H1 (cell line): Measurements from ENCODE around the gene CACNB1. TPM values are rescaled to one million over a fixed set of nuclear protein-coding genes. Genes with fewer than 3 reads are reported as not detected.
A peak's percentile ranks its signal among the peaks of the same experiment; 100 is the strongest.

Source experiments
- CTCF ChIA-PET: fragments of 300-600 bp; sonication (Branson Sonifier 250); formaldehyde crosslinking; loops from one replicate; lab custom pipeline; 2021; ENCODE audit not compliant: partially characterized antibody; lab: Charles Lee
- POLR2A ChIA-PET: fragments of 300-600 bp; sonication (Branson Sonifier 250); formaldehyde crosslinking; loops from one replicate; lab custom pipeline; 2021; ENCODE audit warnings: inconsistent platforms; ENCODE audit not compliant: partially characterized antibody; lab: Charles Lee
- DNase-seq, 2 experiments: peaks; one replicate each; pipeline versions ENCODE4 v3.0.0 to v3.0.0-alpha.2; 2010 to 2022; ENCODE audit warnings: low spot score in 2 of 2, low read depth in 1 of 2, mixed read lengths in 1 of 2
- FAIRE-seq: peaks from 2 replicates; lab custom pipeline; 2011; peaks lifted over from hg19 to GRCh38; lab: Jason Lieb, UNC
- H2AFZ ChIP-seq: 2 replicates; pipeline ENCODE4 v1.8.1; 2012; ENCODE audit warnings: low read length, inconsistent platforms
- H2AK5ac ChIP-seq: 2 replicates; pipeline ENCODE4 v1.6.1; 2013; ENCODE audit warnings: low read depth, low read length
- H2BK120ac ChIP-seq: replicated peaks from 2 replicates; pipeline ENCODE3; 2013; ENCODE audit warnings: low read depth, low read length, inconsistent platforms
- H2BK12ac ChIP-seq: 2 replicates; pipeline ENCODE4 v1.6.1; 2013; ENCODE audit warnings: low read depth, low read length
- H2BK15ac ChIP-seq: 2 replicates; pipeline ENCODE4 v1.6.1; 2013; ENCODE audit warnings: low read length
- H2BK20ac ChIP-seq: 2 replicates; pipeline ENCODE4 v1.6.1; 2013; ENCODE audit warnings: low read length
- H2BK5ac ChIP-seq: 2 replicates; pipeline ENCODE4 v1.6.1; 2013; ENCODE audit warnings: low read depth, low read length
- H3K14ac ChIP-seq: 2 replicates; pipeline ENCODE4 v1.6.1; 2013; ENCODE audit warnings: inconsistent platforms; ENCODE audit not compliant: insufficient read length
- H3K18ac ChIP-seq: 2 replicates; pipeline ENCODE4 v1.6.1; 2013; ENCODE audit warnings: low read length; ENCODE audit errors: extremely low read depth
- H3K23ac ChIP-seq: 2 replicates; pipeline ENCODE4 v1.6.1; 2013; ENCODE audit warnings: inconsistent platforms; ENCODE audit not compliant: insufficient read length
- H3K23me2 ChIP-seq: 2 replicates; pipeline ENCODE4 v1.6.1; 2013; ENCODE audit warnings: low read depth, low read length
- H3K27ac ChIP-seq: 2 replicates; pipeline ENCODE4 v1.6.1; 2011; ENCODE audit warnings: low read depth, low read length, inconsistent platforms
- H3K27me3 ChIP-seq, 4 experiments: replicated peaks in 1 of 4; 1 replicate in 1 of 4; 2 replicates in 3 of 4; pipeline versions ENCODE4 v1.6.1 to v1.8.1; 2011 to 2013; ENCODE audit warnings: low read length in 3 of 4, mild to moderate bottlenecking in 3 of 4, inconsistent platforms in 2 of 4, mixed read lengths in 2 of 4, moderate library complexity in 1 of 4; ENCODE audit not compliant: control insufficient read depth in 3 of 4, insufficient read depth in 3 of 4; ENCODE audit errors: extremely low read depth in 1 of 4
- H3K36me3 ChIP-seq, 4 experiments: 2 replicates each; pipeline versions ENCODE4 v1.6.1 to v1.8.1; 2011 to 2013; ENCODE audit warnings: mild to moderate bottlenecking in 4 of 4, low read length in 3 of 4, moderate library complexity in 2 of 4, control low read depth in 1 of 4, inconsistent platforms in 1 of 4; ENCODE audit not compliant: insufficient read depth in 4 of 4, control insufficient read depth in 2 of 4
- H3K4ac ChIP-seq: replicated peaks from 2 replicates; pipeline ENCODE3; 2013; ENCODE audit warnings: low read length, low read depth, mixed read lengths, inconsistent platforms; ENCODE audit not compliant: insufficient read length
- H3K4me1 ChIP-seq, 4 experiments: replicated peaks in 1 of 4; 1 replicate in 1 of 4; 2 replicates in 3 of 4; pipeline versions ENCODE4 v1.6.1 to v1.8.1; 2011 to 2013; ENCODE audit warnings: low read length in 3 of 4, inconsistent platforms in 2 of 4, mixed read lengths in 1 of 4; ENCODE audit not compliant: insufficient read depth in 4 of 4, control insufficient read depth in 3 of 4
- H3K4me2 ChIP-seq, 2 experiments: 2 replicates each; pipeline versions ENCODE4 v1.6.1 to v1.8.1; 2011 to 2013; ENCODE audit warnings: low read depth in 2 of 2, low read length in 2 of 2, control low read depth in 1 of 2, inconsistent platforms in 1 of 2, mild to moderate bottlenecking in 1 of 2; ENCODE audit not compliant: insufficient read depth in 1 of 2
- H3K4me3 ChIP-seq, 4 experiments: fragments of 200-600, 300-600 bp in 1 of 4; sonication (generic), shearing (Covaris generic), sonication (Bioruptor Twin) in 1 of 4; 2 replicates each; pipeline versions ENCODE4 v1.5.1 to v1.8.1; 2011 to 2016; ENCODE audit warnings: low read length in 4 of 4, low read depth in 3 of 4, control low read depth in 2 of 4, inconsistent platforms in 2 of 4, mild to moderate bottlenecking in 2 of 4, mixed read lengths in 1 of 4, moderate library complexity in 1 of 4; ENCODE audit not compliant: insufficient read depth in 2 of 4; ENCODE audit errors: extremely low read depth in 1 of 4
- H3K56ac ChIP-seq: replicated peaks from 2 replicates; pipeline ENCODE3; 2013; ENCODE audit warnings: low read depth, mild to moderate bottlenecking, mixed read lengths, low read length, inconsistent platforms; ENCODE audit not compliant: insufficient read length
- H3K79me1 ChIP-seq: 2 replicates; pipeline ENCODE4 v1.6.1; 2013; ENCODE audit warnings: low read depth, low read length, control low read depth
- H3K79me2 ChIP-seq, 2 experiments: 2 replicates each; pipeline versions ENCODE4 v1.6.1 to v1.8.1; 2012 to 2013; ENCODE audit warnings: low read length in 2 of 2, mild to moderate bottlenecking in 2 of 2, inconsistent platforms in 1 of 2; ENCODE audit not compliant: insufficient read depth in 2 of 2, control insufficient read depth in 1 of 2
- H3K9ac ChIP-seq, 4 experiments: replicated peaks in 1 of 4; 1 replicate in 1 of 4; 2 replicates in 3 of 4; pipeline versions ENCODE4 v1.6.1 to v1.8.1; 2011 to 2013; ENCODE audit warnings: low read depth in 3 of 4, low read length in 3 of 4, control low read depth in 2 of 4, mild to moderate bottlenecking in 2 of 4, moderate library complexity in 2 of 4, inconsistent platforms in 1 of 4; ENCODE audit errors: extremely low read depth in 1 of 4
- H3K9me3 ChIP-seq, 2 experiments: 2 replicates each; pipeline versions ENCODE4 v1.6.1 to v1.8.1; 2012 to 2013; ENCODE audit warnings: mild to moderate bottlenecking in 2 of 2, moderate library complexity in 2 of 2, control low read depth in 1 of 2, inconsistent platforms in 1 of 2, low read depth in 1 of 2, low read length in 1 of 2, mixed read lengths in 1 of 2; ENCODE audit not compliant: insufficient read depth in 2 of 2
- H4K20me1 ChIP-seq, 2 experiments: replicated peaks in 1 of 2; 2 replicates each; pipeline versions ENCODE3 to v1.8.1; 2011 to 2013; ENCODE audit warnings: inconsistent platforms in 2 of 2, low read length in 2 of 2, mild to moderate bottlenecking in 1 of 2; ENCODE audit not compliant: insufficient read depth in 2 of 2, control insufficient read depth in 1 of 2
- H4K5ac ChIP-seq: 2 replicates; pipeline ENCODE4 v1.6.1; 2013; ENCODE audit warnings: low read length, low read depth, mixed read lengths, inconsistent platforms; ENCODE audit not compliant: insufficient read length
- H4K8ac ChIP-seq: 2 replicates; pipeline ENCODE4 v1.8.0; 2013; ENCODE audit warnings: mild to moderate bottlenecking, moderate library complexity, low read length, inconsistent platforms; ENCODE audit not compliant: insufficient read depth; ENCODE audit errors: extremely low read depth
- H4K91ac ChIP-seq: replicated peaks from 2 replicates; pipeline ENCODE3; 2013; ENCODE audit warnings: low read length, mixed read lengths, inconsistent platforms; ENCODE audit not compliant: insufficient read length
- BCL11A ChIP-seq, 2 experiments: IDR thresholded peaks; one replicate each; pipeline ENCODE4 v1.6.1; 2011; ENCODE audit warnings: low read depth in 2 of 2, low read length in 2 of 2, mild to moderate bottlenecking in 2 of 2
- MAFK ChIP-seq: IDR thresholded peaks from 2 replicates; pipeline ENCODE4 v1.6.1; 2012; ENCODE audit warnings: low read depth, mild to moderate bottlenecking, improper control_type of control experiment, low read length
- NRF1 ChIP-seq: IDR thresholded peaks from 2 replicates; pipeline ENCODE4 v1.6.1; 2011; ENCODE audit warnings: mild to moderate bottlenecking, low read depth, low read length, improper control_type of control experiment
- RXRA ChIP-seq: IDR thresholded peaks from 2 replicates; pipeline ENCODE4 v1.6.1; 2011; ENCODE audit warnings: low read depth, mild to moderate bottlenecking, low read length, moderate library complexity; ENCODE audit not compliant: insufficient read depth
- SIN3A ChIP-seq, 2 experiments: IDR thresholded peaks in 1 of 2; conservative IDR thresholded peaks in 1 of 2; 2 replicates each; pipeline ENCODE4 v1.6.1; 2011 to 2012; ENCODE audit warnings: low read length in 2 of 2, improper control_type of control experiment in 1 of 2, low read depth in 1 of 2, mild to moderate bottlenecking in 1 of 2
- SIRT6 ChIP-seq: IDR thresholded peaks from one replicate; pipeline ENCODE4 v1.7.1; 2012; ENCODE audit warnings: low read length, inconsistent platforms
- SP1 ChIP-seq: IDR thresholded peaks from 2 replicates; pipeline ENCODE4 v1.6.1; 2011; ENCODE audit warnings: low read depth, low read length
- SP4 ChIP-seq: IDR thresholded peaks from 2 replicates; pipeline ENCODE4 v1.6.1; 2012; ENCODE audit warnings: low read length, inconsistent platforms
- SRF ChIP-seq: IDR thresholded peaks from 2 replicates; pipeline ENCODE4 v1.6.1; 2011; ENCODE audit warnings: mild to moderate bottlenecking, low read depth, low read length, moderate library complexity
- WGBS, 2 experiments: shearing (Covaris generic) in 1 of 2; methylation state at CpG; one replicate each; pipeline versions ENCODE4 v1.1.6 to v1.1.7; 2013 to 2015; ENCODE audit warnings: low lambda C conversion rate in 2 of 2, mixed read lengths in 2 of 2, inconsistent platforms in 1 of 2, low coverage in 1 of 2, missing lambda C conversion rate in 1 of 2; ENCODE audit not compliant: insufficient replicate concordance in 2 of 2, insufficient coverage in 1 of 2, insufficient read length in 1 of 2; ENCODE audit errors: extremely low coverage in 1 of 2, missing lambda C conversion rate in 1 of 2; 5-methylcytosine and 5-hydroxymethylcytosine counted together
- polyA plus RNA-seq, 7 experiments: library from polyadenylated mRNA; depleted of rRNA in 3 of 7; stranded (reverse) in 5 of 7; unstranded in 2 of 7; fragments of >200 nt in 5 of 7; fragments of 200-250 nt in 2 of 7; gene quantifications; 1 replicate in 5 of 7; 2 replicates in 1 of 7; 4 replicates in 1 of 7; pipeline versions ENCODE4 v1.2.1 to v1.2.3, GENCODE V29; 2011 to 2013; ENCODE audit warnings: missing spikeins in 2 of 7, mixed read lengths in 2 of 7
- total RNA-seq: library from RNA; stranded (reverse); fragmentation: NEBNext Ultra II Directional; extraction: Animal tissue kit (Norgen Biotek cat#: 25700); gene quantifications from 2 replicates; pipeline ENCODE4 v1.2.1, GENCODE V29; 2021
- TF ChIP-seq, protein P1 (sequence below): IDR thresholded peaks from 2 replicates; pipeline ENCODE4 v1.6.1; 2011; ENCODE audit warnings: low read length, improper control_type of control experiment

CACNB1 gene
- total and polyA plus RNA-seq, 2 of the 8 experiments (the other 6 are each of a cell fraction or from before 2014, with no cell fraction given): 7.2 to 17.8 TPM

DNA sequence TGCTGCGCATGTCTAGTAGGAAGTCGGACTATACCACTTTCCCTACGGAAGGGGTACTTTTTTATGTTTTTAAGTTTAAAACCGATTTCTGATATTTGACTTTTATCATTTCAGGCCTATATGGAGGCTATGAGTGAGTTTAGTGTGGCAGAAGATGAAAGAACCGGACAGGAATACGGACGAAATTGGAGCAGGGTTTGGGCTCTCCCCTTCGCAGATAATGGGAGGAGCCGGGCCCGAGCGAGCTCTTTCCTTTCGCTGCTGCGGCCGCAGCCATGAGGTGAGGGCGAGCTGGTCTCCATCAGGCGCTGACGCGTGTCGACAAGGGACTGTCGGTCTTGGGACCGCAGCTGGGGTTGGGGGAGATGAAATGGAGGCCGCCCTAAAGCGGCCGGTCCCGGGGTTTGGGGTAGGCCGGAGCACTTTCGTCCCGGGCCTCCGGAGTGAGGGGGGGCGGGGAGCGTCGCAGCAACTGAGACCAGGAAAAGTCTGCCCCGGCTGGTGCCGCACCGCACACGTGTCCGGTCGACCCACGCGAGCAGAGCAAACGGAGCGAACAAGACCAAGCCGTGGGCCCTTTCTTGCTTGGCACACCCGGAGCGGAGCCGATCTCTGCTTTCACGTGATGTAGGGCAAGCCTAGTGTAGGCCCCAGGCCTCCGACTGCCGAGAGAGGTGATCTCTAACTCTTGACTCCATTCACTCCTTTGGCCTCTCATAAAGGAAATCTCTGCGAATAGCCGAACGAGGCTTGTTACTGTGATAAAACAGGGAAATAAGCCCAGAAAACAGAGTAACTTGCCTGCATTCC is 2.8 kb upstream of the CACNB1 start, which contains the start of gene RPL19:
RPL19 (plus strand) TSS at position 214 of the 810 bp plus-strand sequence; CDS start at position 276, 62 bp downstream.
- 0% methylated on average over 46 of the region's 52 CpGs; no CpG with 5 or more reads in 1 of the 2 experiments for WGBS, 2 experiments
- H4K5ac ChIP-seq: peak within 1 kb of the TSS; percentile 99
- peak within 1 kb of the TSS; percentile 55 for H3K18ac ChIP-seq
- H4K8ac ChIP-seq: peak within 1 kb of the TSS; percentile 97; the same call in 1 of the 2 replicates
- peak within 1 kb of the TSS; percentile 93 to 98 (median 98) for H3K9ac ChIP-seq
- no peaks in the 10 kb centered on the region for H3K9me3 ChIP-seq
- H3K36me3 ChIP-seq: peaks cover 30 to 44% (median 38%) of the 10 kb centered on the region in 4 experiments
- H4K20me1 ChIP-seq: peaks cover 5 to 8% of the 10 kb centered on the region in 2 experiments
- peak within 1 kb of the TSS; percentile 68; the same call in 1 of the 2 replicates for H2AK5ac ChIP-seq
- H2BK5ac ChIP-seq: peak within 1 kb of the TSS; percentile 97
- peaks cover 4 to 21% (median 17%) of the 10 kb centered on the region in 4 experiments for H3K4me1 ChIP-seq
- peak within 1 kb of the TSS; percentile 83 for H4K91ac ChIP-seq
- H3K4me3 ChIP-seq: peak within 1 kb of the TSS; percentile 85 to 96 (median 92)
- DNase-seq (peak in 1 of 2 experiments; percentile 83), FAIRE-seq (no peak)
- H3K23me2 ChIP-seq: peaks cover 11% of the 10 kb centered on the region
- peak within 1 kb of the TSS; percentile 99 for H3K27ac ChIP-seq
- ChIA-PET CTCF (interaction anchor here (0.6 to 4.1 kb wide), 14 partner anchors 8 to 438 kb away, joined by 3 to 19 read pairs (median 4); no protein-coding TSS in a partner anchor), POLR2A (interaction anchor here (0.7 to 5.0 kb wide), 34 partner anchors 8 to 449 kb away, joined by 3 to 49 read pairs (median 6); partner anchors contain the start of genes ARL5C, CDK12, FBXL20 and MED1)
- H2BK20ac ChIP-seq: no peak within 1 kb of the TSS
- H3K4ac ChIP-seq: peak within 1 kb of the TSS; percentile 63
- H3K79me1 ChIP-seq: peaks cover 2% of the 10 kb centered on the region
- no peak within 1 kb of the TSS for H2BK120ac ChIP-seq
- no peak within 1 kb of the TSS for H3K14ac ChIP-seq
- peak within 1 kb of the TSS; percentile 88 for H3K56ac ChIP-seq
- no peak within 1 kb of the TSS for H3K23ac ChIP-seq
- peak within 1 kb of the TSS; percentile 98 for H2AFZ ChIP-seq
- peaks cover 7 to 38% of the 10 kb centered on the region in 2 experiments for H3K79me2 ChIP-seq
- H2BK12ac ChIP-seq: peak within 1 kb of the TSS; percentile 52; the same call in 1 of the 2 replicates
- no peaks in the 10 kb centered on the region for H3K27me3 ChIP-seq
- no peak within 1 kb of the TSS for H2BK15ac ChIP-seq
- H3K4me2 ChIP-seq: peak within 1 kb of the TSS; percentile 87 to 92
- no peak for TF ChIP-seq MAFK
- TF ChIP-seq SIN3A (conservative IDR thresholded peaks at IDR 0.05 in 1 of 2, IDR thresholded peaks at IDR 0.05 in 1 of 2; ENCODE audit: low read depth in 1 of 2, low read length in 2 of 2): peak; percentile 59 to 84; a peak in 2 of 4 replicates
- TF ChIP-seq, protein P1, sequence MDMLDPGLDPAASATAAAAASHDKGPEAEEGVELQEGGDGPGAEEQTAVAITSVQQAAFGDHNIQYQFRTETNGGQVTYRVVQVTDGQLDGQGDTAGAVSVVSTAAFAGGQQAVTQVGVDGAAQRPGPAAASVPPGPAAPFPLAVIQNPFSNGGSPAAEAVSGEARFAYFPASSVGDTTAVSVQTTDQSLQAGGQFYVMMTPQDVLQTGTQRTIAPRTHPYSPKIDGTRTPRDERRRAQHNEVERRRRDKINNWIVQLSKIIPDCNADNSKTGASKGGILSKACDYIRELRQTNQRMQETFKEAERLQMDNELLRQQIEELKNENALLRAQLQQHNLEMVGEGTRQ: no peak
- no peak; the same call in 1 of the 2 replicates for TF ChIP-seq SP1
- TF ChIP-seq SP4: peak; percentile 88
- peak; percentile 79; the same call in 1 of the 2 replicates for TF ChIP-seq NRF1
- TF ChIP-seq SRF: no peak
- no peak for TF ChIP-seq BCL11A (IDR thresholded peaks at IDR 0.05; ENCODE audit: low read depth in 2 of 2, low read length in 2 of 2)
- TF ChIP-seq SIRT6: no peak
- no peak for TF ChIP-seq RXRA
